Measurements from ENCODE around the gene NHSL2.

The NHSL2 gene

GRCh38 chrX:72069350-72070160 is 158.9 kb downstream of the NHSL2 start:
- Histone ChIP-seq H2BK15ac (ENCODE audit: low read length) (no peak overlapping the region), H2BK12ac (ENCODE audit: low read length) (no peak overlapping the region), H2AFZ (ENCODE audit: low read length) (no peak overlapping the region), H3K23ac (ENCODE audit: low read depth, low read length, poor library complexity) (no peak overlapping the region), H3K4ac (ENCODE audit: low read length) (no peak overlapping the region), H3K4me2 (ENCODE audit: insufficient read depth, low read length, poor library complexity, severe bottlenecking) (peak overlapping the region; percentile 40), H3K27ac (replicated peaks; ENCODE audit: low read length) (no peak overlapping the region), H4K91ac (ENCODE audit: low read depth, low read length, poor library complexity) (no peak overlapping the region), H2BK5ac (ENCODE audit: low read length) (no peak overlapping the region), H3K4me1 (ENCODE audit: control insufficient read depth in 2 of 2, insufficient read depth in 1 of 2, low read depth in 1 of 2, low read length in 2 of 2) (peaks cover 11% of the 10 kb centered on the region in 2 donors), H4K8ac (ENCODE audit: low read depth, low read length) (no peak overlapping the region), H3K36me3 (replicated peaks in 1 of 2; ENCODE audit: control insufficient read depth in 2 of 2, insufficient read depth in 2 of 2, low read length in 2 of 2) (peaks cover 0 to 5% of the 10 kb centered on the region in 2 donors), H3K9me3 (replicated peaks in 1 of 2; ENCODE audit: control insufficient read depth in 2 of 2, insufficient read depth in 1 of 2, low read depth in 1 of 2, low read length in 2 of 2) (no peaks in the 10 kb centered on the region), H3K14ac (ENCODE audit: low read length) (no peak overlapping the region), H2AK5ac (ENCODE audit: low read depth, low read length) (no peak overlapping the region), H2BK120ac (ENCODE audit: low read depth, low read length) (no peak overlapping the region), H3K9ac (ENCODE audit: low read depth, low read length, poor library complexity) (no peak overlapping the region), H3K4me3 (ENCODE audit: low read length in 2 of 2) (no peak overlapping the region), H3K79me1 (ENCODE audit: low read depth, low read length) (peaks cover 2% of the 10 kb centered on the region), H3K18ac (ENCODE audit: low read length) (no peak overlapping the region), H3K27me3 (ENCODE audit: control insufficient read depth in 3 of 3, insufficient read depth in 3 of 3, low read depth in 1 of 3, low read length in 3 of 3) (peaks cover 0 to 8% (median 0%) of the 10 kb centered on the region in 3 experiments)
- WGBS, 2 donors (ENCODE audit: extremely low coverage in 2 of 2, insufficient read length in 2 of 2, insufficient replicate concordance in 1 of 2), result no CpG with 5 or more reads among the region's 16 CpGs
- no peak for DNase-seq (ENCODE audit: low spot score)

GRCh38 chrX:72071213-72071612 is 160.6 kb downstream of the NHSL2 start:
- no peaks in the 10 kb centered on the region for H3K9me3 ChIP-seq (replicated peaks in 1 of 2; ENCODE audit: control insufficient read depth in 2 of 2, insufficient read depth in 1 of 2, low read depth in 1 of 2, low read length in 2 of 2)
- no peak overlapping the region for H2BK5ac ChIP-seq (ENCODE audit: low read length)
- H2AFZ ChIP-seq (ENCODE audit: low read length), result no peak overlapping the region
- H3K4me3 ChIP-seq (ENCODE audit: low read length in 2 of 2), result no peak overlapping the region
- H2BK120ac ChIP-seq (ENCODE audit: low read depth, low read length), result no peak overlapping the region
- no peaks in the 10 kb centered on the region for H3K79me1 ChIP-seq (ENCODE audit: low read depth, low read length)
- no peak overlapping the region for H3K4ac ChIP-seq (ENCODE audit: low read length)
- no peak overlapping the region for H3K23ac ChIP-seq (ENCODE audit: low read depth, low read length, poor library complexity)
- H3K9ac ChIP-seq (ENCODE audit: low read depth, low read length, poor library complexity), result no peak overlapping the region
- peaks cover 0 to 5% of the 10 kb centered on the region in 2 donors for H3K36me3 ChIP-seq (replicated peaks in 1 of 2; ENCODE audit: control insufficient read depth in 2 of 2, insufficient read depth in 2 of 2, low read length in 2 of 2)
- peaks cover 0 to 3% (median 0%) of the 10 kb centered on the region in 3 experiments for H3K27me3 ChIP-seq (ENCODE audit: control insufficient read depth in 3 of 3, insufficient read depth in 3 of 3, low read depth in 1 of 3, low read length in 3 of 3)
- H4K91ac ChIP-seq (ENCODE audit: low read depth, low read length, poor library complexity), result no peak overlapping the region
- H2AK5ac ChIP-seq (ENCODE audit: low read depth, low read length), result no peak overlapping the region
- H2BK15ac ChIP-seq (ENCODE audit: low read length), result no peak overlapping the region
- no peak for DNase-seq (ENCODE audit: low spot score)
- no peak overlapping the region for H4K8ac ChIP-seq (ENCODE audit: low read depth, low read length)
- no peak overlapping the region for H3K14ac ChIP-seq (ENCODE audit: low read length)
- no peak overlapping the region for H3K27ac ChIP-seq (replicated peaks; ENCODE audit: low read length)
- WGBS, 2 donors (ENCODE audit: extremely low coverage in 2 of 2, insufficient read length in 2 of 2, insufficient replicate concordance in 1 of 2), result no CpG with 5 or more reads among the region's 2 CpGs
- H2BK12ac ChIP-seq (ENCODE audit: low read length), result no peak overlapping the region
- H3K4me1 ChIP-seq (ENCODE audit: control insufficient read depth in 2 of 2, insufficient read depth in 1 of 2, low read depth in 1 of 2, low read length in 2 of 2), result peaks cover 11% of the 10 kb centered on the region in 2 donors
- H3K18ac ChIP-seq (ENCODE audit: low read length), result no peak overlapping the region
- H3K4me2 ChIP-seq (ENCODE audit: insufficient read depth, low read length, poor library complexity, severe bottlenecking), result no peak overlapping the region

GRCh38 chrX:72073633-72074032 is 163.0 kb downstream of the NHSL2 start:
- Histone ChIP-seq H3K79me1 (ENCODE audit: low read depth, low read length) (peaks cover 1% of the 10 kb centered on the region), H3K4me3 (ENCODE audit: low read length in 2 of 2) (no peak overlapping the region), H2BK15ac (ENCODE audit: low read length) (no peak overlapping the region), H3K27ac (replicated peaks; ENCODE audit: low read length) (no peak overlapping the region), H3K14ac (ENCODE audit: low read length) (no peak overlapping the region), H3K4me1 (ENCODE audit: control insufficient read depth in 2 of 2, insufficient read depth in 1 of 2, low read depth in 1 of 2, low read length in 2 of 2) (peaks cover 6% of the 10 kb centered on the region in 2 donors), H3K36me3 (replicated peaks in 1 of 2; ENCODE audit: control insufficient read depth in 2 of 2, insufficient read depth in 2 of 2, low read length in 2 of 2) (peaks cover 0 to 2% of the 10 kb centered on the region in 2 donors), H4K8ac (ENCODE audit: low read depth, low read length) (no peak overlapping the region), H4K91ac (ENCODE audit: low read depth, low read length, poor library complexity) (no peak overlapping the region), H3K9me3 (replicated peaks in 1 of 2; ENCODE audit: control insufficient read depth in 2 of 2, insufficient read depth in 1 of 2, low read depth in 1 of 2, low read length in 2 of 2) (no peaks in the 10 kb centered on the region), H3K4ac (ENCODE audit: low read length) (no peak overlapping the region), H3K23ac (ENCODE audit: low read depth, low read length, poor library complexity) (no peak overlapping the region), H2BK120ac (ENCODE audit: low read depth, low read length) (no peak overlapping the region), H2BK5ac (ENCODE audit: low read length) (no peak overlapping the region), H3K9ac (ENCODE audit: low read depth, low read length, poor library complexity) (no peak overlapping the region), H2AK5ac (ENCODE audit: low read depth, low read length) (no peak overlapping the region), H3K27me3 (ENCODE audit: control insufficient read depth in 3 of 3, insufficient read depth in 3 of 3, low read depth in 1 of 3, low read length in 3 of 3) (peaks cover 0 to 3% (median 0%) of the 10 kb centered on the region in 3 experiments), H3K18ac (ENCODE audit: low read length) (no peak overlapping the region), H2AFZ (ENCODE audit: low read length) (no peak overlapping the region), H3K4me2 (ENCODE audit: insufficient read depth, low read length, poor library complexity, severe bottlenecking) (no peak overlapping the region), H2BK12ac (ENCODE audit: low read length) (no peak overlapping the region)
- WGBS, 2 donors (ENCODE audit: extremely low coverage in 2 of 2, insufficient read length in 2 of 2, insufficient replicate concordance in 1 of 2), result no CpG with 5 or more reads among the region's 1 CpG
- no peak for DNase-seq (ENCODE audit: low spot score)

GRCh38 chrX:72078411-72078810 is 167.8 kb downstream of the NHSL2 start:
- Histone ChIP-seq H2BK12ac (ENCODE audit: low read length) (no peak overlapping the region), H3K4ac (ENCODE audit: low read length) (no peak overlapping the region), H3K4me3 (ENCODE audit: low read length in 2 of 2) (no peak overlapping the region), H4K91ac (ENCODE audit: low read depth, low read length, poor library complexity) (no peak overlapping the region), H2BK15ac (ENCODE audit: low read length) (no peak overlapping the region), H3K36me3 (replicated peaks in 1 of 2; ENCODE audit: control insufficient read depth in 2 of 2, insufficient read depth in 2 of 2, low read length in 2 of 2) (no peaks in the 10 kb centered on the region), H3K9ac (ENCODE audit: low read depth, low read length, poor library complexity) (no peak overlapping the region), H2AK5ac (ENCODE audit: low read depth, low read length) (no peak overlapping the region), H3K14ac (ENCODE audit: low read length) (no peak overlapping the region), H3K27me3 (ENCODE audit: control insufficient read depth in 3 of 3, insufficient read depth in 3 of 3, low read depth in 1 of 3, low read length in 3 of 3) (no peaks in the 10 kb centered on the region), H4K8ac (ENCODE audit: low read depth, low read length) (no peak overlapping the region), H3K4me1 (ENCODE audit: control insufficient read depth in 2 of 2, insufficient read depth in 1 of 2, low read depth in 1 of 2, low read length in 2 of 2) (peaks cover 9 to 25% of the 10 kb centered on the region in 2 donors), H3K27ac (replicated peaks; ENCODE audit: low read length) (no peak overlapping the region), H3K23ac (ENCODE audit: low read depth, low read length, poor library complexity) (no peak overlapping the region), H3K79me1 (ENCODE audit: low read depth, low read length) (peaks cover 1% of the 10 kb centered on the region), H2BK120ac (ENCODE audit: low read depth, low read length) (no peak overlapping the region), H2AFZ (ENCODE audit: low read length) (no peak overlapping the region), H3K18ac (ENCODE audit: low read length) (no peak overlapping the region), H3K4me2 (ENCODE audit: insufficient read depth, low read length, poor library complexity, severe bottlenecking) (no peak overlapping the region), H3K9me3 (replicated peaks in 1 of 2; ENCODE audit: control insufficient read depth in 2 of 2, insufficient read depth in 1 of 2, low read depth in 1 of 2, low read length in 2 of 2) (no peaks in the 10 kb centered on the region), H2BK5ac (ENCODE audit: low read length) (no peak overlapping the region)
- no CpG with 5 or more reads among the region's 4 CpGs for WGBS, 2 donors (ENCODE audit: extremely low coverage in 2 of 2, insufficient read length in 2 of 2, insufficient replicate concordance in 1 of 2)
- no peak for DNase-seq (ENCODE audit: low spot score)
